ENCODE results near the gene BOC.
A peak's percentile ranks its signal among the peaks of the same experiment; 100 is the strongest.

Gene BOC

DNA sequence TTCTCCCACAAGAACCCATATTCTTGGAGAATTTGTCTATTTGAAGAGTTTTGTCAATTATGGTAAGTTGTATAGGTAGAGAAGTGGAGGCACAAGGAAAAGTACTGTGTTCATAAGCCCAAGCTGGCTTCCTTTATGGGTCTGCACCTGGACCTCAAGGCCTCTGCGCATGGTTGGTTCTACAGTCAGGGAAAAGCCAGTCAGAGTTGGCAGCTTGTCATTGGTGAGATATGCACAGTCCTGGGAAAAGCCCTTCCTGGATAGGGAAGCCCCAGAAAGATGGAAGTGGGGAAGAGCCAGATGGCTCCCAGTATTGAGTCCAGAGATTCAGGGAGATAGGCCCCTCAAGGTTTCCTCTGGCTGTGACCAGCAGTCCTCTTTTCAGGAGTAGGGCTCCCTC, 15.8 kb downstream of the BOC start:
- DNase-seq, result no peak

DNA sequence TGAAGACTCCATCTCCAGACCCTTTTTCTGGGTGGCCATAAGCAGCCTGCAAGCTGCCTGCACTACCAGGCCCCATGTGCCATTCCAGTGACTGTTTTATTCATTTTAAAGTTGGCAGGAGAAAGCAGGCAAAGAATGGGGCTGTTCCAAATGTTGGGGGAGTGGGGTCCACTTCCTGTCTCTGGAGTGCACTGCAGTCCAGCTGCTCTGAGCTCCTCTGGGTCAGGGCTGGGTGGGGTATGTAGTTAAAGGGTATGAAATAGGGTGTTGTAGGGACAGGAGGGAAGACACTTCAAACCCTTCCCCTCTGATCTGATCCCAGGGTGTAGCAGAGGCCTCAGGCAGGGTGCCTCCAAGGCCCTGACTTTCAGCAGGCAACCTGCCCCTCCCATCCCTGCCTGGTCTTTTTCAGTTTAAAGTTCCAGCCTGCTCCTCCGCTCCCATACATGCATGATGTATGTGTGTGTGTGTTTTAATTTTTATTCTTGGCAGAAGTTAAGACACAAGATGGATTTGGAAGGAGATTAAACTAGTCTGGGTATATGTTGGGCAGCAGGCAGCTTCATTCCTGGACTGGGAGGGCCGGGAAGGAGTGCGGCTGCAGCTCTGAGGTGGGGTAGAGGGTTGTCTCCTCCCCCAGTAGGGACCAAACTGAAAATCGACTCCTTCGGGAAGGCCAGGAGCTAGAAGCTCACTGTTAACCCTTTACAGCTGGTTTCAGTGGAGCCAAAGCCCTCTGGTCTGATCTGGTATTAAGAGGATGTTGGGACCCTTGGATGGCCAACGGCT, 17.3 kb downstream of the BOC start:
- no peak for DNase-seq

DNA sequence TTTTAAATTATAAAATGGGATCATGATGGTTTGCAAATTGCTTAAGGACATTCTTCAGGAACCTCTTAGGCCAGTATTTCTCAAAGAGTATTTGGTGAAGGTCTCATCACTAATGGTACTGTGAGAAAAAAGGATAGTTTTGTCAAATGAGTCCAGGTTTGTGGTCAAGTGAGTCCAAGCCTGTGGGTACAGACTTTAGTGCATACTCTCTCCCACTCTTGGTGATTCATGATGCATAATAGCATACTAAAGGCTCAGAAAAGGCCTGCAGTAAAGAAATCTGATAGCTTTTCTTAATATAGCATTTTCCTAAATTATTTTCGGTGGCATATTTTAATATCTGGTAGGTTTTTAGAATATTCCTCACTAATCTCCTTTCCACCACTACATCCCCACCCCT, 20.0 kb downstream of the BOC start:
- DNase-seq, result no peak

DNA sequence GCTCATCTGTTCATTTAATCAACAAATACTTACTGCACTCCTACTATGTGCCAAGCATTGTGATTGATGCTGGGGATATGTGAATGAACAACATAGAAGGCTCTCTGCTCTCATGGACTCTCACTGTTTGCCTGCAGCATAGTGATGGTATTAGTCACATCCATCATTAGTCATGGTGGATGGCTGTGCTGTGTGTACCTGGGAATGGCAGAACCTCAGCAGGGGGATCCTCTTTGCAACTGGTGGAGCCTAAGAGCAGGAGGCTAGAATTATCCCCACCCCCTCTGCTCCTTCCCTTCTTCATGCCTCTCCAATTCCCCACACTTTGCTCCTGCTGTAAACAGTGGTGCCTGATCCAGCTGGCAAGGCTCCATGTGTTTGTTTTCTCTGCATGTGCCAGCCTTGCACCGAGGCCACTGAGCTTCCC, 20.5 kb downstream of the BOC start:
- DNase-seq, result peak in 1 of 2 experiments; percentile 10

DNA sequence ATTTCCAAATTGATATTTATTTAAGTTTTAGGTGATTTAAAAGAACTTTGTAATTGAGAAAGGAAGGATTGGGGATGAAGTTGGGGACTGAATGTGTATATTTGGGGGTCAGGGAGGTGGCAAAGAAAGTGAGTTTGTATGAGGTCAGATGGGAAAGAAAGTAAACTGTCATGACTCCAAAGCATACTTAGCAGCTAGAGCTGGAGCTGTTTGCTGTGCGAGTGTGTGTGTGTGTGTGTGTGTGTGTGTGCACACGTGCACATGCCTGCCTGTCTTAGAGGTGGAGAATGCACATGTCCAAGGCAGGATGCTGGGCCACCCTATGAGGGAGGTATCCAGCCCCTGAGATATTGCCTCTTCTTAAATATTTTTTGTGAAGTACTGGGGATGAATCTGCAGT, 21.0 kb downstream of the BOC start:
- DNase-seq, result no peak

DNA sequence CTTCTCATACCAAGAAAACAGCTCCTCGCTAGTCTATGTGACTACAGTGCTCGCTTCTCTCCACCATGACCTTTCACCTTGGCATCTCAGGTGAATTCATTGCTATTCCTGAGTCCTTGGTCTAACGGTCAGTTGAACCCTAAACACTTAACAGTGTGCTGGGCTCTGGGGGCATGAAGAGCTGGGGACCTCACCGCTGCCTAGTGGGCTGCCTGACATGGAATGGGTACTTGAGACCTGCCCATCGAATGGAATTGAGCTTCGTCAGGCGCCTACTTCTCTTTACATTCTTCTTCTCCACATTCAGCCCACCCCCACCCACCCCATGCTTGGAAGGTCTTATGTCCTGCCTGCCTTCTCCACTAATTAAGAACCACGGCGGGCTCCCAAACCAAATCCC, 22.1 kb downstream of the BOC start:
- no peak for DNase-seq

DNA sequence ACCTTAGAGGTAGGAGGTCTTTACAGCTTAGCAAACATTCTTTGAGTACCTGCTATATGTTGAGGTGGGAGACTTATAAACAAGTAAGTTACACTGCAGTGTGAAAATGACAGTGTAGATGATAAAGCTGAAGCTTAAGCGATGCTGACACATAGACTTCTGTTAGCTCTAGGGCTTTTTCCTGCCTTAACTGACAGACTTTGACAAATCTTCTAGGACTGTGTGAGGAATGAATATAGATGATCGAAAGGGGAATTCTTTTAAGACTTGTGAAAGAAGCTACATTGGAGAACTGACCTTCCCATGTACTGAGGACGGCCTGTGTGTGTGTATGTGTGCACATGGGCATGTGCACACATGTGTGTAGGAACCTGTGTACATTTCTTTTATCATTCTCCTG, 22.7 kb downstream of the BOC start:
- no peak for DNase-seq

DNA sequence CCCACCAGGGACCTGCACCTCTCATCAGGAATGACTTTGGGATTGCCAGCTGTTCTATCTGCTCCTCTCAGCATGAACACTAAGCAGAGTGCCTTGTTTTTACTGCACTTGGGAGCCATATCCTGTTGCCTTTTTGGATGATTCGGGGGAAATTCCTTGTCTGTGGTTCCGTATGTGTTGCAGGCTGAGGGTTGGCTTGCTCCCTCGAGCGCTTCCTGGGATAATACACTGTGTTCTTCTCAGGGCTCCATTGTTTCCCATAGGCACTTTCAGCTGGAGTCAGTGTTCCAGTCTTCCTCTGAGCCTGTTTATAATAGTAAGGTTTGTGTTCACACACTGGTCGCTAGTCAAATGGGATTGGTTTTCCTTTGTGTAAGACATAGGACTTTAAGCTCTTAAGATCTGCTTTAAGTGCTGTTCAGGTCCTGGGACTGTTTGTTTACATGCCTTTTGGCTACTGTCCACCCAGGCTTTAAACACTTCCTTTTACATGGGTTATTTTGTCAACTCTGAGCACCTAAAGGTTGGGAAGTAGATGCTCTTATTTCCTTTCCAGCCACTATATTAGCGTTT, 23.4 kb downstream of the BOC start:
- DNase-seq, result no peak

DNA sequence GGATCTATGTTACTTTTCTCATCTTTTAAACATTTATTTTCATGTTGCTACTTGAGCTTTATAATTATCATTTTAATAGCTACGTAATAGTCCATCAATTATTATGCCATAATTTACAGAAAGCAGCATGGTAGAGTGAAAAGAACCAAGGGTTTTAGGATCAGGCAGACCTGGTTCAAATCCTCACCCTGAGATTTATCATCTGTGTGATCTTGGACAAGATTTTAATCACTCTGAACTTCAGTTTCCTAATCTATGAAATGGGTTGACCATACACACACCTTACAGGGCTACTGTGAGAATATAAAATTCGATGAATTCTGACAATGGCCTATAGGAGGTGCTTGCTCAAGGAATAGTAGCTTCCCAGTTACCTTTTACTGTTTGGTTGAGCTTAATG, 27.1 kb downstream of the BOC start:
- DNase-seq, result no peak

DNA sequence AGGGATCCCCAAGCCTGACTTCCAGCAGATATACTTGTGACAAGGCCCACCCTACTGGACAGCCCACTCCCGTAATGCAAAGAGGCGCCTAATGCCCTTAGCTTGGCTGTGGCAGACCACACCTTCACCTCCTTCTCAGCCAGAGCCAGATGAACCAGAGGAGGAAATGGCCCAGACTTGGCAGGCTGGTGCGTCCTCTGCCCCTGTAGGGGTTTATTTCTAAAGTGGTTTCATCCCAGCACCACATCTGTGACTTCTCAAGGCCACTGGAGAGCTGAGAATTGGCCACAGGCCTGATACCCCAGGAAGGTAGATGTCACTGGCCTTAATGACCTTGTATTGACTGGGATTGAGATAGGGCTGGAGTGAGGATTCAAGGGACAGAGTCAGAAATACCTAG, 29.5 kb downstream of the BOC start:
- no peak for DNase-seq

DNA sequence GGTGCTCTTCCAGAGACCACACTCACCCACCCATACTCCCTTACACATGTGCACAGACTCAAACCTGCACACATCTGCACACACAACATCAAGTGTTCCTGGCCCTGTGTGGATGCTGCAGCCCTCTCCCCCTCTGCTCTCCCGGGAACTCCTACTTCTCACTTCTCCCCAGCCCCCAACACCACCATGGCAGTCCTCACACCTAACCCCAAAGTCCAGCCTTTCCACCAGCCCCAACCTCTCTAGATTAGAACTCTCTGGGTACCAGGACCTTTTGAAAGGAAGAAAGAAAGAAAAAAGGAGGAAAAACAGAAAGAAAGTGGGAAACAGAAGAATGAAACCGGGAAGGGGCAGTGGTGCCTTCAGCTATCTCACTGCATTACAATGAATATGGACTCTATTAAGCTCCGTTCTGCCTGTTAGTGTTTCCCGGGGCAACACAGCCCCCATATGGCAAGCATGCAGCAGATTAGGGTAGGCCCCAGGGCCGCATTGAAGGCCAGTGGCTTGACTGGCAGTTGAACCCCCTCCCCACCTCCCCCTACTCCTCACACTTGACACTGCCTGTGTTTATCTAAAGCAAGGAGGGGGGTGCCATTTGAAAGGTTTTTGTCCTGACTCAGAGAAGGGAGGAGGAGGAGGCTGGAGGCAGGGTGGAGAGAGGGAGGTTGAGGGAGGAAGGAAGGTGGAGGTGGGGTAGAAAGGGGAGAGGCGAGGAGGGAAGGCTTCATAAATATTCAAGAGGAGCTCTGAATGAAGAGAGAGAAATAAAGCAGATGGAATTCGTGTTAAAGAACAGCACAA, 30.1 kb downstream of the BOC start:
- no peak for DNase-seq

DNA sequence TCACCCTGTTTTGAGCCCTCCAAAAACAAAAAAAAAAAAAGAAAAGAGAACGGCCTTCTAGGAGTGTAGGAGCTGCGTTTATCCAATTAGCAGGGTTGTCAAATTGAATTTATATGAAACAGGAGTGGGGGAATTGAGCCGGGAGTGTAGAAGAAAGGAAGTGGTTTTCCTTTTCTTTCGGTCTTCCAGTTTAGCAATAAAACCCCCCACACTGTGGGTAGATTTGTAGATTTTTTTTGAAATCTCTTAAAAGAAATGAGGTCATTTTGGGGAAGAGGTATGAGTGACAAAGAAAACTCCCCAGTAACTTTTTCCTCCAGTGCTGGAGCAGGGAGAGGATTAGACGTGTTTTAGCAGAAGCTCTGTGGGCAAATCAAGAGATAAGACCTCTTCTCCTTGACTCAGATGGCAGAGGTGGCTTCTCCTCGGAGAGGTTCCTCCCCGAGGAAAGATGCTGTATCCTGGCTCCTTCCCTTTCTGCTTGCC, 30.8 kb downstream of the BOC start:
- no peak for DNase-seq

DNA sequence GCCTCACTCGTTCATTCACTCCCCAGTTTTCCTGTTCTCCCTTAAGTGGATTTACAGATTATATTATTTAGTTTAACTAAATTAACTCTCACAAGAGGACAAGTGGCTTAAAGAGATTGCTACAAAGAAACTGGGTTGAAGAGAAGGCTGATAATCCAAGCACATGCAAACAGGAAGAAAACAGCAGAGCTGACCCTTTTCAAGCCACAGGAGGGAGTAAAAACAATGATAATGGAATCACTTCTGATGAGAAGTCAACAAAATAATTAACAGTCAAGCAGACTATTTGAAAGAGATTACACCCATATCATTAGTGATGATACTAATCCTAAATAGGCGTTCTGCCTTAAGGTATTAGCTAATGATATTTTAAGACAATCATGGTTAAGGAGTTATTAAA, 31.7 kb downstream of the BOC start:
- DNase-seq, result no peak

DNA sequence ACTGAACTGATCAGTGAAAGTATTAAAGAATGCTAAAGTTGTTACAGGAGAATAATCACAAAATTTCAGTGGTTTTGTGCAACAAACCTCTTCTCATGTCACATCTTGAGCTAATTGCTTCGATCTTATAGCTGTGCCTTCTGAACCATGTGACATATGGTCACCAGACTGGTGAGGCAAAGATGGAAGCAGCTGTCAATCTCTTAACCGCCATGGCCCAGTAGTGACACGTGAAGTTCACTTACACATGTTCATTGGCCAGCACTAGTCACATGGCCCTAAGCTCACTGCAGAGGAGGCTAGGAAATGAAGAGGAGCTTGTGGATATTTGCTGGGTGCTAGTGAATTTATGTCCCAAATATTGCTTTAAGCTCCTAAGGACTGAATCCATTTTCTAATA, 32.5 kb downstream of the BOC start:
- DNase-seq, result no peak

DNA sequence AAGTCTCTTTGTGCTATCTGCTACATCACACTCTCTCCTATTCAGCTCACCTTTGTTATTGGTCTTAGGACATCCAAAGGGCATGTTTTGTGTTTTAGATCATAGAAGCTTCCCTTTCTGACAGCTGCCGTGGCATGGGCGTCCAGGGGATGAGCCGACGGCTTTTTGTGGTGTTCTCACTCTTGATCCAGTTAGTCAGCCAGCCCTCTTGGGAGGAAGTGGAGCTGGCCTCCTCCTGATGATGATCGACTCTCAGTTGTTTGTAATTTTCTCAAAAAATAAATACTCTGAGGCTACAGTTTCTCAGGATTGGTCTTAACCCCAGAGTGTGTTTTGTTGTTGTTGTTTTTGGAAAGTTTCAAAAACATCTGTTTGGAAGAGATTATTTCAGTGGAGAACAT, 34.4 kb downstream of the BOC start:
- no peak for DNase-seq

DNA sequence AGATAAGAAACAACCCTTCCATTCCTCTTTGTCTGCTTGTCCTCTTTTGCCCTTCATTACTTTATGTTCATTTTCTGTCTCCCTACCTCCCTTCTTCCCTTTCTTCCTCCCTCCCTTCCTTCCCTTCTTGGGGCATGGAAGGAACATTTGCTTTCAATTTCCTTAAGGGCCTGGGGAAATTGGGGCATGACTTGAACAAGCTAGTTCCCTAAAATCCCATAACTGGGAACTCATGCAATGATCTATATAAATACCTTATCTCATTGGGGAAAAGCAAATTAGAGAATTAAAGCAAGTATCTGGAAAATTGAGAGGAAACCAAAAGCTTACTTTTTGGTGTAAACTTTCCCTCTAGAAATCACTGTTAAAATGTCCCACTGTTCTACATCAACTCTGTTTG, 35.7 kb downstream of the BOC start:
- DNase-seq, result no peak

DNA sequence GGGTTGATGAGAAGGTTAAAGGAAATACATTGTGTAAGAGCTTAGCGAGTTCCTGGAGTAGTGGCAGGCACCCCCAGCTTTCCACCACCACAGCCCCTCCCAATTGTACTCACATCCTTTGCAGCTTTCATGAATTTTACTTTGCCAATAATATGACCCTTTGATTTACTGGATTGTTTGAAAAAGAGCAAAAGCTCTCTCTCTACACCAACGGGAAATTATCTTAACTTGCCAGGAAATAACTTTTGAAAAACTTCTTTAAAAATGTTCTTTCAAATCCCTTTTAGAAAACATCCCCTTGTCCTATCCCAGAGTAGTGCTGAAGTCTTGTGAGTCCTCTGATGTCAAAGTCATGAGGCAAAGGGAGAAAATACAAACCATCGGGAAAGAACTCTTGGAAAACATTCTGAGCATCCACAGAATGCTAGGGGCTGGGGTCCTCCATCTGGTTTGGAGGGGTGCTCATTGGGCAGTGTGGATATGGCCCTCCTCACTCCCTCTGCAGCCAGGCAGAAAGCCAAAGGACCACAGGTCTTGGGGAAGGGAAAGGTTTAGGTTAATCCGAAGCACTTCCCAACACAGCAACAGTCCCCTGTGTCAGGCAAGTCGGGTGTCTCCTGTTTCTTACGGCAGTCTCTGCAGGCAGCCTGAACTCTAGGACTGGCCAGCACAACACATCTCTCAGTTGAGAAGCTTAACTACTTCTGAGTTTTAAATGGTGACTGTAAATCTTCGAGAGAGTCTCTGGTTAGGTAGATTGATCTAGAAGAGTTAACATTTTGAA, 36.5 kb downstream of the BOC start:
- no peak for DNase-seq

DNA sequence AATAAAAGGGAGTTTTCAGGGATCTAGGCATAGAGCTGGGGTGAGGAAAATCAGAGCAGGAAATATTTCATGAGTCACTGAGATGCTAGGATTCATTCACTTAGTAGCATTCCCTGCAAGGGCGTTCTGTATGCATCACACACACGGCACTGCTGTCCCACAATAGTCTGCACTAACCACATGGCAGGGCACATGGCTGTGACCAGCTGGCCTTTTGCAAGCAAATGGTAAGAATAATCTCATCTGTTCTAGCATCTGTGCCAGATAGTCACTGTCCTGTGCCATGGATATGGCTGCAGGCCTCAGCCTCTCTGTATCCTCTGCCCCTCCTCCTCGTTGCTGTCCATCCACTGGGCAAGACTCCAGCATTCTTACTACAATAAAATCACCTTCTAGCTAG, 37.8 kb downstream of the BOC start:
- no peak for DNase-seq

DNA sequence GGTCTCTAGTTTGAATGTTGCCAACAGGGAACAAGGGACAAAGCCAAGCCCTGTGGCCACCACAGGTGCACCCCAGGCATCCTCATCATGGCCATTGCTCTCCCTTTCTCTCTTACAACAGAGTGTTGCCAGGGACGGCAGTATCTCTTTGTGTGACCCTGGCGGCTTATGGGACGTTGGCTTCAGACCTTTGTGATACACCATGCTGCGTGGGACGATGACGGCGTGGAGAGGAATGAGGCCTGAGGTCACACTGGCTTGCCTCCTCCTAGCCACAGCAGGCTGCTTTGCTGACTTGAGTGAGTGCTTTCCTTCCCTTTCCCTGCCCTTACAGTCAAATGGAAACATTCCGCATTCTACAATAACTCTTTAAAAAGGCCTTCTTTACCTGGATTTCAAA, 38.2 kb downstream of the BOC start:
- DNase-seq, result no peak

DNA sequence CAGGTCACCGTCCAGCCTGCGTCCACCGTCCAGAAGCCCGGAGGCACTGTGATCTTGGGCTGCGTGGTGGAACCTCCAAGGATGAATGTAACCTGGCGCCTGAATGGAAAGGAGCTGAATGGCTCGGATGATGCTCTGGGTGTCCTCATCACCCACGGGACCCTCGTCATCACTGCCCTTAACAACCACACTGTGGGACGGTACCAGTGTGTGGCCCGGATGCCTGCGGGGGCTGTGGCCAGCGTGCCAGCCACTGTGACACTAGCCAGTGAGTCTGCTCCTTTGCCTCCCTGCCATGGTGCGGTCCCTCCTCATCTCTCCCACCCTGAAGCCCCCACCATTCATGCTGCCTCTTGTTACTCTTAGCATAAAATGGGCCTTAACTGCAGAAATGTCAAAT, 39.2 kb downstream of the BOC start:
- no peak for DNase-seq

DNA sequence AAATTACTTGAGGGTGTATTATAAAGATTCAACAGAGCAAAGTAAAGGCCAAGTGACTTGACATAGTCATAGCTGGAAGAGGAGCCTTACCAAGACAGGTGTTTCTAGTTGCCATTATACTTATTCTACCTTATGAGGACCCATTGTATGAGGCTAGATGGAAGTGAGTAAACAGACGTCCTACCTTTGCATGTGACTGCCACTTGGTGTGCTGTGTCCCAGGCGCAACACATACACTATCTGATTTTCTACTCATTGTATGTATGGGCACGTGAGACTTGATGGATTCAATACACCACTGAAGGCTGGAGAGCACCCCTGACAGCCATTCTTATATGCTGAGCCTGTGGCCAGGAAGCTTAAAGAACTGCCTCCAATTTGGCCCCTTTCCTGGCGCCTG, 40.5 kb downstream of the BOC start:
- no peak for DNase-seq

DNA sequence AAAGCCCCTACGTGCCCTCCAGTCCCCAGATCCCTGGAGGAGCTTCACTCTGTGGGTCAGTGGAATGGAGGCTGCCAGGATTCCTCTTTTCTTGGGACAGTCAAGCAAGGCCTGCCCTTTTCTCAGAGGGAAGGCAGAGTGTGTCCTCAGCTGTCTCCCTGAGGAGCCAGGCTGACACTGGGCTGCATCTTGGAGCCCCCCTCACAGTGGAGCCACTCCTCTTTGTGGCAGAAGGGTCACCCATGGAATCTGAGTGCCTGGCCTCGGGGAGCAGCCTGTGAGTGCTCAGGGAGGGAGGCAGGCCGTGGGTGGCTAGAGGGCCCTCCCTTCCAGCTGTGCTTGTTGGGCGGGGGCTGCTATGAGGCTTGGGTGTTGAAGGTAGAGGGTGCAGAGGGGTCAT, 41.2 kb downstream of the BOC start:
- no peak for DNase-seq

DNA sequence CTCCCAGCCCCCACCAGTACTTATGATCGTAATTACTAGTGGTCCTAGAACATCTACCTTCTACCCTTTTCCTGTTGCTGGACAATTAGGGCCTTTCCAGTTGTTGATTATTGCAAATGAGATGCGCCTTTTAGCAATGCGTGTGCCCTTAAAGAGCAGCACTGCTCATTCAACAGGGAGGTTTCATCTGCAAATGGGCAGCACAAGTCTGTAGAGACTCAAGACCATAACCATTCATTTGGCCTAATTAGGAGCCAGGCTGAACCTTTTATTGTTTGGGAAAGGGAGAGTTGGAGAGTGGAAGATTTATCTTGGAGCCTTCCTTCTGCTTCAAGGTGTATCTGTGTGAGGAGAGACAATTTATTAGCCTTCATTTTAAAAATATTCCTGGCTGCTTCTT, 42.3 kb downstream of the BOC start:
- no peak for DNase-seq

Data from SHP77 (cell line).